Measurements from ENCODE around the gene HOMER2.

- TF ChIP-seq CTCF (IDR thresholded peaks at IDR 0.05) (no peak), POLR2A (IDR thresholded peaks at IDR 0.05) (no peak)
Observed at GRCh38 chr15:82921939-82922338, 30.6 kb downstream of the HOMER2 start.

All from esophagus squamous epithelium (tissue), 4 donors.